Left lobe of liver (tissue), 2 donors: ENCODE measurements around the gene TDG. TPM values are rescaled to one million over a fixed set of nuclear protein-coding genes. Genes with fewer than 3 reads are reported as not detected.
A peak's percentile ranks its signal among the peaks of the same experiment; 100 is the strongest.
"Not testable (repeated sequence)": the region's sequence is repeated elsewhere in the genome, so short reads cannot be mapped to it uniquely, and the experiment has no call there.

ENCODE experiments used
- ATAC-seq: fragments of 200-7000 bp; cut with Tn5 transposase; one replicate; pipeline ENCODE4 v1.9.1; 2020; ENCODE audit warnings: mild to moderate bottlenecking, moderate library complexity
- DNase-seq: peaks from one replicate; pipeline ENCODE4 v3.0.0-alpha.2; 2020; ENCODE audit warnings: low spot score
- total RNA-seq: library from RNA; stranded (reverse); gene quantifications from one replicate; pipeline ENCODE4 v1.2.1, GENCODE V29; 2021
- donor health status: DM: no; HTN: no; CAD: no; lungs with moderate emphysema.
- donor health status: DM: no; HTN: yes; CAD: no.

Gene TDG
- total RNA-seq, 1 donor from 2014 or later: 7.0 TPM

DNA sequence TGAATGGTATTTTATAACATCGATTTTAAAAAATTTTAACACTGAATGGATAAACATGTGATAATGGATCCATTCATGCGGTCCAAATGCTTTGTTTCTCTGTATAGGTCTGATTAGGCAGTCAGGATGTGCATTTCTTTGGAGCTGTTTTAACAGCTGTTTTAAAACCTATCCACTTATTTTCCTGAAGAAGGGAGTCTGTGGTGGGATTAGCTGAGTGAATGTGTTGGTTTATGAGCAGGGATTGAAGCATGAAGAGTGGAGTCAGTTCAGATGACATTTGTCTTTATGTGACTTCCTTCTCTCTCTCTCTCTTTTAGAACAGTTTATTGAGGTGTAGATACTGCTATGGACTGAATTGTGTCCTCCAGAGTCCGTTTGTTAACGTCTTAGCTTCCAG, 46.7 kb downstream of the TDG start:
- ATAC-seq (no peak), DNase-seq (no peak)

DNA sequence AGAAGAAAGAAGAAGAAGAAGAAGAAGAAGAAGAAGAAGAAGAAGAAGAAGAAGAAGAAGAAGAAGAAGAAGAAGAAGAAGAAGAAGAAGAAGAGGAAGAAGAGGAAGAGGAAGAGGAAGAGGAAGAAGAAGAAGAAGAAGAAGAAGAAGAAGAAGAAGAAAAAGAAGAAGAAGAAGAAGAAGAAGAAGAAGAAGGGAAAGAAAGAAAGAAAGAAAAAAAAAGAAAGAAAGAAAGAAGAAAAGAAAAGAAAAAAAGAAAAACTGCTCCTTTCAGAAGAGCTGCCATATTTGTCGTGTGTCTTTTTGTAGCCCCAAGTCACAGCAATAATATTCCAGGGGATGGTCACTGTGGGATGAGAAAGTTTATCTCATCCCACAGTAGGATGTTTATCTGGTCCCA, 56.2 kb downstream of the TDG start:
- DNase-seq, ATAC-seq: not testable (repeated sequence)

DNA sequence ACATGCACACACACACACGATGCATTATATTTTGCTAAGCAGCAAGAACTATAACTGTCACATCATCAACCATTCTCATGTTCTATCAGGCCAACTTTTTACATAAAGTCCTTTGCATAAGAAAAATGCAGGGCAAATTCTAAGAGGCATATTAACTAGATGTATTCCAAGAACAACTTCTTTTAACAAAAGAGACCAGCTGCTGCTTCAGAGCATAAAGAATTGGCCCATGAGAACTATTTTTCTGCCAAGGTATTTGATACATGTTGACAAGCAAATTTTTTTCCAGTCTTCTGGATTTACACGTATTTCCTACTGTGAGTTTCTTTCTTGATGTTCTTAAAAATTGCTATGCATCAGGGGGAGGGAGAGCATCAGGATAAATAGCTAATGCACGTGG, 57.1 kb downstream of the TDG start:
- DNase-seq (no peak), ATAC-seq (no peak)

DNA sequence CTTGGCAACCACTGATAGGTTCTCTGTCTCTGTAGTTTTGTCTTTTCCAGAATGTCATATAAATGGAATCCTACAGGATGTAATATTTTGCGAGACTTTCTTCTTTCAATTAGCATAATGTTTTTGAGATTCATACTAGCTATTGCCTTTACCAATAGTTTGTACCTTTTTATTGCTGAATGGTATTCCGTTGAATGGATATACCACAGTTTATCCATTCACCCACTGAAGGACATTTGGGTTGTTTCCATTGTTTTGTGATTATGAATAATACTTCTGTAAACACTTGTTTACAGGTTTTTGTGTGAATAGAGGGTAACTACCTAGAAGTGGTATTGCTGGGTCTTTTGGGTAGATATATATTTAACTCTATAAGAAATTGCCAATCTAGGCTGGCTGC, 58.0 kb downstream of the TDG start:
- DNase-seq: no peak
- no peak for ATAC-seq

DNA sequence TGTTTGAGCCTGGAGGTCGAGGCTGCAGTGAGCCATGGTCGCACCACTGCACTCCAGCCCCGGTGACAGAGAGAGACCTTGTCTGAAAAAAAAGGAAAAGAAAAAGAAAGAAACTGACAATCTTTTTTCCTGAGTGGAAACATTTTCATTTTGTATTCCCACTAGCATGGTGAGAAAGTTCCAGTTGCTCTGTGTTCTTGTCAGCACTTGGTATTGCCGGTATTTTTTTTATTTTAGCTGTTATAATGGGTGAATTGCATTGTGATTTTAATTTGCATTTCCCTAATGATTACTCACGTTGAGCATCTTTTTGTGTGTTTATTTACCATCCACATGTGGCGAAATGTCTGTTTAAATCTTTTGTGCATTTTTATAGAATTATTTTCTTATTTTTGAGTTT, 58.7 kb downstream of the TDG start:
- ATAC-seq: no peak

DNA sequence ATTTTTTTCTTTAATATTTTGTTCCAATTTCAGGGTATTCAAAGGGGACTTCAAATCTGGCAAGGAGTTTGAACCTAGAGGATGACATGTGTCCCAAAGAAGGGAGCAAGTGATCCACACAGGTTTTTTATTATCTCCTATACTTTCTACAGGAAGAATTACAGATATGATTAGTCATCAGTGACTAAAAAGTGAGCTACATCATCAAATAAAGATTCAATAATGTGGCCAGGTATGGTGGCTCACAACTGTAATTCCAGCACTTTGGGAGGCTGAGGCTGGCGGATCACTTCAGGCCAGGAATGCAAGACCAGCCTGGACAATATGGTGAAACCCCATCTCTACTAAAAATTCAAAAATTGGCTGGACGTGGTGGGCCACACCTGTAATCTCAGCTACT, 60.1 kb downstream of the TDG start:
- DNase-seq (no peak), ATAC-seq (no peak)

More for the DNA sequence above, 58.7 kb downstream of the TDG start:
- DNase-seq: no peak

DNA sequence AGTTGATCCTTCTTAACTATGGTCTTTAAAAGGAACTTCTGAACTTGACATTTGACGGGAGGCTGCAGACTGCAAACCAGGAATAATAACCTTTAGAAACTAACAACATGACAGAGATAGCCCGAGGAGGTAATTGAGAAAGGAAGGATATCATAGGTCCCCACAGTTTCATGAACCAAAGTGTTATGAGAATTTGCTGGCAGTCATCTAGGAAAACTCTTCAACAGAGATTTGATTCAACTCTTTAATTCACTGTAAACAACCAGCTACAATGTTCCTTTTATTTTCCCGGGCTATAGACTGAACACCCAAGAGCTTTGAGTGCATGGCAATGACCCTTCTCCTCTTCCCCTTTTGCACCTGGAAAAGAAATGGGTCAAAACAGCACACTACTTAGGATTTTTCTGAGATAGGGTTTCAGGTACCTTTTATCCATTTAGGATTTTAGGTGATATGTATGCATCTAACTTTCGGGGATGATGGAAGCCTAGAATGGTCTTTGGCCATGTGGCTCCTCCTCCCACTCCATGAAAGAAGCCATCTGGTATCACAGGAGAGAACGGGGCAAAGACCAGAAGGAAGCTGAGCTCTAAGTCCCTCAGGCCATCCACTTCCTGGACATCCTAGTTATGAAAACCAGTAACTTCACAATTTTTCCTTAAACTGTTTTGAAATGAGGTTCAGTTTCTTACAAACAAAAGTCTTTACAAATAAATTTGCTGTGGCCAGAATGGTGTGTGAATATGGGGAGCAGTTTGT, 61.3 kb downstream of the TDG start:
- no peak for ATAC-seq
- no peak for DNase-seq

DNA sequence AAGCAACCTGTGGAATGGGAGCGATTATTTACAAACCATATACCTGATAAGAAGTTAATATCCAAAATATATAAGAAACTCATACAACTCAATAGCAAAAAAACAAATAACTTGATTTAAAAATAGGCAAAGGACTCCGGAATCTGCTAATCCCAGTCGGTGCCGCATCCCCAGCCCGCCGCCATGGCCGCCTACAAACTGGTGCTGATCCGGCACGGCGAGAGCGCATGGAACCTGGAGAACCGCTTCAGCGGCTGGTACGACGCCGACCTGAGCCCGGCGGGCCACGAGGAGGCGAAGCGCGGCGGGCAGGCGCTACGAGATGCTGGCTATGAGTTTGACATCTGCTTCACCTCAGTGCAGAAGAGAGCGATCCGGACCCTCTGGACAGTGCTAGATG, 64.9 kb downstream of the TDG start:
- peak; percentile 39 for ATAC-seq
- DNase-seq: not testable (repeated sequence)

DNA sequence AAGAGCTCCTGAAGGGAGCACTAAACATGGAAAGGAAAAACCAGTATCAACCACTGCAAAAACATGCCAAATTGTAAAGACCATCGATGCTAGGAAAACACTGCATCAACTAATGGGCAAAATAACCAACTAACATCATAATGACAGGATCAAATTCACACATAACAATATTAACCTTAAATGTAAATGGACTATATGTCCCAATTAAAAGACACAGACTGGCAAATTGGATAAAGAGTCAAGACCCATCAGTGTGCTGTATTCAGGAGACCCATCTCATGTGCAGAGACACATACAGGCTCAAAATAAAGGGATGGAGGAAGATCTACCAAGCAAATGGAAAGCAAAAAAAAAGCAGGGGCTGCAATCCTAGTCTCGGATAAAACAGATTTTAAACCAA, 70.5 kb downstream of the TDG start:
- ATAC-seq: not testable (repeated sequence)

More for the DNA sequence above, 70.5 kb downstream of the TDG start:
- DNase-seq: not testable (repeated sequence)

Other genes with a start within 250 kb of the TDG start
- gene NT5DC3, start 124.6 kb upstream of the TDG start, total RNA-seq: 9.3 TPM
- gene HSP90B1, start 35.5 kb upstream of the TDG start, total RNA-seq: 617 TPM
- gene GLT8D2, start 84.3 kb downstream of the TDG start, total RNA-seq: 0.43 TPM
- gene HCFC2, start 98.7 kb downstream of the TDG start, total RNA-seq: 10.0 TPM
- gene NFYB, start 172.3 kb downstream of the TDG start, total RNA-seq: 15.4 TPM
- gene TXNRD1, start 249.9 kb downstream of the TDG start, total RNA-seq: 49.8 TPM